GM18519 (cell line): ENCODE results near the gene SEMA4A.

Experiments used
- ATAC-seq: cut with Tn5 transposase; IDR thresholded peaks from one replicate; pipeline ENCODE4 v1.9.1; 2021; ENCODE audit warnings: mild to moderate bottlenecking, moderate library complexity; ENCODE audit not compliant: unreplicated experiment, low FRiP score

The SEMA4A gene

GRCh38 chr1:156221986-156222692 is 68.8 kb downstream of the SEMA4A start:
- ATAC-seq = no peak

GRCh38 chr1:156225677-156226014 is 72.3 kb downstream of the SEMA4A start:
- ATAC-seq = no peak

GRCh38 chr1:156226116-156226538 is 72.7 kb downstream of the SEMA4A start:
- no peak for ATAC-seq

GRCh38 chr1:156226782-156227181 is 73.4 kb downstream of the SEMA4A start:
- ATAC-seq = no peak
